Fibroblast of the aortic adventitia (primary cell): ENCODE results near the gene SSR4. TPM values are rescaled to one million over a fixed set of nuclear protein-coding genes. Genes with fewer than 3 reads are reported as not detected.
A peak's percentile ranks its signal among the peaks of the same experiment; 100 is the strongest.

Experiments used
- DNase-seq: peaks from one replicate; pipeline ENCODE4 v3.0.0-alpha.2; 2010; ENCODE audit warnings: low read depth
- H3K4me3 ChIP-seq: 2 replicates; pipeline ENCODE4 v1.5.1; 2011; ENCODE audit warnings: low read depth, mild to moderate bottlenecking, control low read depth, low read length, moderate library complexity
- total RNA-seq: library from RNA; depleted of rRNA; stranded (reverse); fragments of >200 nt; gene quantifications from 2 replicates; pipeline ENCODE4 v1.2.3, GENCODE V29; 2012; ENCODE audit warnings: low replicate concordance
- TF ChIP-seq, protein P1 (sequence below): IDR thresholded peaks from 2 replicates; pipeline ENCODE4 v1.5.1; 2011; ENCODE audit warnings: mild to moderate bottlenecking, low read length, control low read depth, inconsistent platforms; ENCODE audit not compliant: insufficient read depth

SSR4 gene
- total RNA-seq, 1 donor: 186 TPM

DNA sequence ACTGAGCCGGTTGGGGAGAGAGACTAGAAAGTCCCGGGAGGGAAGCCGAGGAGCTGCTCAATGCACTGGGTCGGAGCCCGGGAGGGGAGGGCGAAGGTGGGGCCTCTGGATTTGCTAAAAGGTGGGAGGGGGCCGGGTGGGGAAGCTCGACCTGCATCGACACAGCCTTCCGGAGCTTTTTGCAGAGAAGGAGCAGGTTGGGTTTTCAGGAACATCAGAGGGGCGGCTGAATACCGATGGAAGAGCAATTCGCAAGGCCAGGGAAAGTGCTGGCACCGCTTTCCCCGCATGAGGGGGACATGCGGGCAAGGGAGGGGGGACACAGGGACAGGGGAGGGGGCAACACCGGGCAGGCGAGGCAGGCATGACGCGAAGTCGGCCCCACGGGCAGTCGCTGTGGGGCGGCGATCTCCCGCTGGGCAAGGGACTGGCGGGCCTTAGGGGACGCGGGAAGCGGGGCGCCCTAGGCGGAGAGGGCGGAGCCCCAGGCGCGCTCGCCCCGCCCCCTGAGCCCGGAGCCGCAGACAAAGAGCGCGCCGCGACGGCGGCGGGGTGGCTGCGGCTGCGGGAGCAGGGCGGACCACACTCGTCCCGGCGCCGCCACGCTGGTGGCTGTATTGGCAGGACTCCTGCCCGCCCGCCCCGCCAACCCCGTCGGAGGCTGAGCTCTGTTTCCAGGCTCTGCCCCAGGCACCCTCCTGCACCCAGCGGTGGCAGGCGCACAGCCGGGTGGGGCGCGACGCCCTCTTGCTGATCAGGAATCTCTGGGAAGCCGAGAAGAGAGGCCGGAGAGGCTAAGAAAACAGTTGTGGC is 24.3 kb downstream of the SSR4 start:
- TF ChIP-seq, protein P1, sequence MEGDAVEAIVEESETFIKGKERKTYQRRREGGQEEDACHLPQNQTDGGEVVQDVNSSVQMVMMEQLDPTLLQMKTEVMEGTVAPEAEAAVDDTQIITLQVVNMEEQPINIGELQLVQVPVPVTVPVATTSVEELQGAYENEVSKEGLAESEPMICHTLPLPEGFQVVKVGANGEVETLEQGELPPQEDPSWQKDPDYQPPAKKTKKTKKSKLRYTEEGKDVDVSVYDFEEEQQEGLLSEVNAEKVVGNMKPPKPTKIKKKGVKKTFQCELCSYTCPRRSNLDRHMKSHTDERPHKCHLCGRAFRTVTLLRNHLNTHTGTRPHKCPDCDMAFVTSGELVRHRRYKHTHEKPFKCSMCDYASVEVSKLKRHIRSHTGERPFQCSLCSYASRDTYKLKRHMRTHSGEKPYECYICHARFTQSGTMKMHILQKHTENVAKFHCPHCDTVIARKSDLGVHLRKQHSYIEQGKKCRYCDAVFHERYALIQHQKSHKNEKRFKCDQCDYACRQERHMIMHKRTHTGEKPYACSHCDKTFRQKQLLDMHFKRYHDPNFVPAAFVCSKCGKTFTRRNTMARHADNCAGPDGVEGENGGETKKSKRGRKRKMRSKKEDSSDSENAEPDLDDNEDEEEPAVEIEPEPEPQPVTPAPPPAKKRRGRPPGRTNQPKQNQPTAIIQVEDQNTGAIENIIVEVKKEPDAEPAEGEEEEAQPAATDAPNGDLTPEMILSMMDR: no peak
- H3K4me3 ChIP-seq: peak overlapping the region; percentile 28
- no peak for DNase-seq

DNA sequence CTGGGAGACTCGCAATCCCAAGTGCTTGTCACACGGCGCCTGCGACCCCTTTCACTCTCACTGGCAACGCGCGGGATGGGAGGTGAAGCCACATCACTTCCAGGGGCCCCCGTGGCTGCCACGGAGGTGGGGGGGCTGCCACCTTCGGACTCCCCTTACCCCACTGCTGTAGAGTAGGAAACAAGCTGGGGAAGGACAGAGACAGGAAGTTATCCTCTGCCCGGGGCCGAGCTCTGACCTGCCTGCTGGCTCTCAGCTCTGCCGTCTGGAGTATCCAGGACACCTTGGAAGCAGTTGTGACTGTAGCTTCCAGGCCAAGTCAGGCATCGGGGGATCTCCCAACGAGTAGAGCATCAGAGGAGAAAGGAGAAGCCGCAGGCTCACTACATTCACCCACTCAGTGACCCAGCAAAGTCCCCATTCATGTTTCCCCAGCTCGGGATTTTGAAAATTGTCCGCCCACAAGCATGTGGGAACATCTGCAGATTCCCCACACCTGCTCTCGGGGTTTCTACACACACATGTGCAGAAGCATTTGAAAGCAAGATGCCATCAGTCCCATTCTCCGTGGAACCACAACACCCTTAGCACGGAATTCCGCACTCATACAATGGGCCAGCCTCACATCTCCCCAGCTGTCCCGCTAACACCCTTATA is 25.0 kb downstream of the SSR4 start:
- TF ChIP-seq, protein P1: no peak
- peak overlapping the region; percentile 28 for H3K4me3 ChIP-seq
- no peak for DNase-seq

DNA sequence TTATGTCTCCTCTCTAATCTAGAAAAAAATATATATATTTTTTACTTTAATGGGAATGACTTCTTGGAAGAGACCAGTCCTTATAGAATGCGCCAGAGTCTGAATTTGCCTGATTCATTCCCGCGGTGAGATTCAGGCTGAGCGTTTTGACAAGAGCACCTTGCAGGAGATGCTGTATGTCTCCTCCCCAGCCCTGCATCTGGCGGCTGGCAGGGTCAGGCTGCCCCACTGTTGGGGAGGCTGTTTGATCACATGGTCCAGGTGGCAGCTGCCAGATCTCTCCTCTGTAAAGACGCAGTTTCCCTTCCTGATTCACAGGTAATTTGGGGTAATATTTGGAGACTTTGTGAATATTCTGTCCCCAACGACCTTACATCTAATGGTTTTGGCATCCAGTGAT is 26.1 kb downstream of the SSR4 start:
- TF ChIP-seq, protein P1: no peak

DNA sequence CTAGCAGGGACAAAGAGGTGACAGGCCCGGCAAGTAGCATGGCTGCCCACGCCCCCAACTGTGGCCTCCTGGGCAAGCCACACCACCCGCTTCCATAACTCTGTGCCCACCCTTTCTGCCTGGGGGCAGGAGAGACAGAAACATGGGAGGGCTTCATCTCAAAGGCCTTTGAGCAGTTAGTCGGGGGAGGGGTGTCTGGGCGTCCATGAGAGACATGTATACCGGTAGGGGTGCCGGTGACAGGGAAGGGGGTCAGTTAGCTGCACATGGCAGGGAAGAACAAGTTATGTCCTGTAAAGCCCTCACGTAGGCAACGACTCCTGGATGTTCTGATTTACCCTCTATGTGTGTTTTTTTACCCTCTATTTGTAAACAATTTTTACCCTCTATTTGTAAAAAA is 26.6 kb downstream of the SSR4 start:
- H3K4me3 ChIP-seq: no peak overlapping the region
- DNase-seq: no peak
- TF ChIP-seq, protein P1: no peak

More for the DNA sequence above, 26.1 kb downstream of the SSR4 start:
- H3K4me3 ChIP-seq: no peak overlapping the region
- DNase-seq: no peak

DNA sequence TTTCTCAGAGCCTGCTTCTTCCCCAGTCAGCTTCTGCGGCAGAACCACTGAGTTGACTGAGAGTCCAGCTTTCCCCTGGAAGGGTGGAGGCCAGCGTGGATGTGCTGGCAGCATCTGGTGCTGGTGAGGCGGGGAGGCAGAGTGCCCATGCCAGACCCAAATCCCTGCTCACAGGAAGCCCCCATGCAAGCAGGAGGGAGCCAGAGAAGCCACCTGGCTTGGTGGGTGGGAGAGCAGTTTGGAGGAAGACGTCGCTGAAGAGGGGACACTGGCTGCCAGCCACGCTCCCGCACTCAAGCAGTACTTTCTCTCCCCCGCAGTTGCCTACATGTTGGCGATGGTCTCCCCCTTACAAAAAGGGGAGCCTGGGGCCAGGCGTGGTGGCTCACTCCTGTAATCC is 29.9 kb downstream of the SSR4 start:
- TF ChIP-seq, protein P1: no peak
- no peak for DNase-seq
- no peak overlapping the region for H3K4me3 ChIP-seq

DNA sequence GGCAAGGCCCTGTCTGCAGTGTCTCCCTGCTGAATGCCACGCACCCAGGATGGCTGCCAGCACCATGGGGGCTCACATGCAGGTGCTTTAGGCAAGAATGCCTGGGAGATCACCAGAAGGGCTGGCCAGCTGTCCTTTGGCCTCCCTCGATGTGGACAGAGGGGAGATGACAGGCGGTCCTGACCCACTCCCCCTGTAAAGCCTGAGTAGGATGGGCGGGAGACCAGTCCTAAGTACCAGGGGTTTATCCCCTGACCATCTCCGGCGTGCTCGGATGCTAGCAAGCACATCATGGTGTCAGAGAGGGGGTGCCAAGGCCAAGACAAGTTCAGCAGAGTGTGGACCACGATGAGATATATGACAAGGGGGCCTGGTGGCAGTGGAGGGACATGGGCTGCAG is 30.6 kb downstream of the SSR4 start:
- TF ChIP-seq, protein P1: no peak
- no peak for DNase-seq

More for the DNA sequence above, 30.6 kb downstream of the SSR4 start:
- no peak overlapping the region for H3K4me3 ChIP-seq
